ENCODE data around the gene RAB40B.

The RAB40B gene

DNA sequence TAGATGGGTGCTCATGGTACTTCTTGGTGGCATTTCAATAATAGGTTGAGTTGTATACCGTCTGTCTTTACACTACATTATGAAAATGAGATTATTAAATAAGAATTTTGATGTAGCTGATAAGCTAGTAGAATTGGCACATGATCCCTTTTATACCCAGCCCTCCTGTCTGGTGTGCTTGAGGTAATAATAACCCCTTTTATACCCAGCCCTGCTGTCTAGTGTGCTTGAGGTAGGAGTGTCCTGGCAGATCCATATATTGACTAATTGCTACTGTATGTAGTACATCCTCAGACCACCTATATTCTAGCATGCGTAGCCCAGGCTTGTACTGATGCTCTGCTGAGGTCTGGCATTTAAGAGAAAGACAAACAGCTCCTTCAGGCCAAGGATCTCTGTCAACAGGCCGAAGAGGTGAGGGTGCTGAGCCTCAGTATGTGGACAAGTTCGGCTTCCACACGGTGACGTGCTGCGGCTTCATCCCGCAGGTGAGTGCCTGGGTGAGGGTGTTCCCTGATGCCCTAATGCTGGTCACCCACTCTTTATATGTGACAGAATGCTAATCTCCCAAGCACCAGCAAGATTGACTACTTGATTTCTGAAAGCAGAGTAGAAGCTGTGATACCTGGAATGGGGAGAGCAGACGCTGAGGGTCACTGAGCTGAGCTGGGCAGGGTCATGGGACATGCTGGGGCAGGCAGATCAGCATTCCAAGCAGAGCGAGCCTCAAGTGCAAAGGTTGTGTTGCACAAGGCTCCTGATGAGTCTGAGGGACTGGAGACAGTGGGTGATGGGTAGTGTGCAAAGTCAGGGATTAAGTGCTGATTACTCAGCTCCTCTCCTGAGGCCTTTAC is 42.6 kb upstream of the RAB40B start:
- no peak overlapping the region for H3K4me2 ChIP-seq (ENCODE audit: low read length)
- no peaks in the 10 kb centered on the region for H3K79me2 ChIP-seq (ENCODE audit: low read length)
- H3K9ac ChIP-seq (ENCODE audit: low read length): no peak overlapping the region
- H2AFZ ChIP-seq (ENCODE audit: low read depth, low read length): no peak overlapping the region
- H3K4me1 ChIP-seq (ENCODE audit: low read length): no peaks in the 10 kb centered on the region
- no peak overlapping the region for H3K27ac ChIP-seq (ENCODE audit: low read length)
- H3K4me3 ChIP-seq (ENCODE audit: low read length): no peak overlapping the region
- H3K36me3 ChIP-seq (replicated peaks; ENCODE audit: low read depth, low read length): peaks cover 24% of the 10 kb centered on the region
- TF ChIP-seq, protein P1, sequence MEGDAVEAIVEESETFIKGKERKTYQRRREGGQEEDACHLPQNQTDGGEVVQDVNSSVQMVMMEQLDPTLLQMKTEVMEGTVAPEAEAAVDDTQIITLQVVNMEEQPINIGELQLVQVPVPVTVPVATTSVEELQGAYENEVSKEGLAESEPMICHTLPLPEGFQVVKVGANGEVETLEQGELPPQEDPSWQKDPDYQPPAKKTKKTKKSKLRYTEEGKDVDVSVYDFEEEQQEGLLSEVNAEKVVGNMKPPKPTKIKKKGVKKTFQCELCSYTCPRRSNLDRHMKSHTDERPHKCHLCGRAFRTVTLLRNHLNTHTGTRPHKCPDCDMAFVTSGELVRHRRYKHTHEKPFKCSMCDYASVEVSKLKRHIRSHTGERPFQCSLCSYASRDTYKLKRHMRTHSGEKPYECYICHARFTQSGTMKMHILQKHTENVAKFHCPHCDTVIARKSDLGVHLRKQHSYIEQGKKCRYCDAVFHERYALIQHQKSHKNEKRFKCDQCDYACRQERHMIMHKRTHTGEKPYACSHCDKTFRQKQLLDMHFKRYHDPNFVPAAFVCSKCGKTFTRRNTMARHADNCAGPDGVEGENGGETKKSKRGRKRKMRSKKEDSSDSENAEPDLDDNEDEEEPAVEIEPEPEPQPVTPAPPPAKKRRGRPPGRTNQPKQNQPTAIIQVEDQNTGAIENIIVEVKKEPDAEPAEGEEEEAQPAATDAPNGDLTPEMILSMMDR (IDR thresholded peaks at IDR 0.05; ENCODE audit: low read depth, low read length): no peak
- TF ChIP-seq EZH2phosphoT487 (IDR thresholded peaks at IDR 0.05; ENCODE audit: low read depth): no peak
- no peaks in the 10 kb centered on the region for H3K27me3 ChIP-seq (ENCODE audit: low read depth, low read length)
- H4K20me1 ChIP-seq (ENCODE audit: insufficient read depth, low read length): no peaks in the 10 kb centered on the region
- peaks cover 5% of the 10 kb centered on the region; the same call in 1 of the 2 replicates for H3K9me3 ChIP-seq (ENCODE audit: insufficient read depth, low read length)

DNA sequence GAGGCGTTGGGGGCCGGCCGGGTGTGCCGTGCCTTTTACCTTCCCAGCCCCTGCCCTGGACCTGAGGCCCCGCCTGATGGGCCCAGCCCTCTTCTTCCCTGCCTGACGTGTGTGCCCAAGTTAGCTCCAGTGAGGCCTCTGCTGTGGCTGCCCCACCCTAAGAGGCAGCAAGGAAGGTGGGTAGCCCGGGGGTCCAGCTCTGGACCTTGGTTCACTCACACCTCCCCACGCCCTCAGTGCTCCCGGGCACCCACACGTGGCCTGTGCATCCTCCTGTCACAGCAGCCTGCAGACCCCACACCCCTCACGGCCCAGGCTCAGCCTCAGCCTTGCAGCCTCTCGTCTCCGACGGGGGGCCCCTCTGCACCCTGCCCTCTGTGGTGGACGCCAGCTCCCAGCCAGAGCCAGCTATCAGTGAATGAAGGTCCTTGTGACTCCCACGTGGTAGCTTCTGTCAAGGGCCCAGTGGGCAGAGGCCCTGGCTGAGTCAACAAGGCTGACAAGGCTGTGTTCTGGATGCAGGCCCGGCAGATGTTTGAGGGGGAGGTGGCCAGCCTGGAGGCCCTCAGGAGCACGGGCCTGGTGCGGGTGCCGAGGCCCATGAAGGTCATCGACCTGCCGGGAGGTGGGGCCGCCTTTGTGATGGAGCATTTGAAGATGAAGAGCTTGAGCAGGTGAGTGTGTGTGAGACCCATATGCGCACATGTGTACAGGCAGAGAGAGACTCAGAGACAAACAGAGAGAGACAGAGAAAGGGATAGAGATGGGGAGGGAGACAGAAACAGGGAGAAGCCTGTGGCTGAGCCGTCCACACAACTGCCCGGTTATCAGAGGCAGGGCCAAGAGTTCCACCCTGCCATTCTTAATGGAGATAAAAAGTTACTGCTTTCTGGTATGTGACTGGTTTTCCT is 39.7 kb upstream of the RAB40B start:
- H3K4me1 ChIP-seq (ENCODE audit: low read length): no peaks in the 10 kb centered on the region

DNA sequence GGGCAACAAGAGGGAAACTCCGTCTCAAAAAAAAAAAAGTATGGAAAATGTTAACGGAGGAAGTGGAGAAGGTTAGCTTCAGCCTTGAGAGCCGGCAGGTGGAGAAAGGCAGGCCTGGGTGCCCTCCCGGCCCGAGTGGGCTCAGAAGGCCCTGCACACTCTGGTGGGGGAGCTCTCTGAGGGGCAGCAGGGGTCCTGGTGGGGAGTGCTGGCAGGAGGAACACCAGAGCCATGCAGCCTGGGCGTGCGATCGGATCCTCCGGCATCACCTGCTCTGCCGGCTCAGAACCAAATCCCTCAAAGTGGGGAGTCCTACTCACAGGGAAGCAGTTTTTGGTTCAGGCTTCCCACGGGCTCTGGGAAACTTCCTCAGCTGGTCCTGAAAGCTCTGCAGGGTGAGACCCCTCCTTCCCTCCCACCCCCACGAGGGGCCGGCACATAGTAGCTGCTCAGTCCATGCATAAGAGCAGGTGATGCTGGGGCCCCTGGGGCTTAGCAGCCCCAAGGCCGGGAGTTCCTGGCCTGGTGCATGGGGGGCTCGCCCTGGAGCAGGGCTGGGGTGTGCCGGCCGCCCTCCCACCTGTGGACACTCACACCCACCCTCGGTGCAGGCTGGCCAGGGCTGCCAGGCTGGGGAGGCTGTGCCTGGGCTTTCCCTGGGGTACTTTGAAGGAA is 38.1 kb upstream of the RAB40B start:
- Histone ChIP-seq H2AFZ (ENCODE audit: low read depth, low read length) (no peak overlapping the region), H4K20me1 (ENCODE audit: insufficient read depth, low read length) (no peaks in the 10 kb centered on the region), H3K36me3 (replicated peaks; ENCODE audit: low read depth, low read length) (peaks cover 45% of the 10 kb centered on the region), H3K79me2 (ENCODE audit: low read length) (no peaks in the 10 kb centered on the region), H3K9me3 (ENCODE audit: insufficient read depth, low read length) (peaks cover 13% of the 10 kb centered on the region; the same call in 1 of the 2 replicates), H3K4me3 (ENCODE audit: low read length) (no peak overlapping the region), H3K4me2 (ENCODE audit: low read length) (no peak overlapping the region), H3K27me3 (ENCODE audit: low read depth, low read length) (no peaks in the 10 kb centered on the region), H3K9ac (ENCODE audit: low read length) (no peak overlapping the region), H3K4me1 (ENCODE audit: low read length) (no peaks in the 10 kb centered on the region), H3K27ac (ENCODE audit: low read length) (no peak overlapping the region)
- TF ChIP-seq, protein P1 (IDR thresholded peaks at IDR 0.05; ENCODE audit: low read depth, low read length): no peak
- TF ChIP-seq EZH2phosphoT487 (IDR thresholded peaks at IDR 0.05; ENCODE audit: low read depth): no peak

More for the DNA sequence above, 39.7 kb upstream of the RAB40B start:
- no peaks in the 10 kb centered on the region for H3K27me3 ChIP-seq (ENCODE audit: low read depth, low read length)
- H4K20me1 ChIP-seq (ENCODE audit: insufficient read depth, low read length): no peaks in the 10 kb centered on the region
- H3K27ac ChIP-seq (ENCODE audit: low read length): no peak overlapping the region
- no peak overlapping the region for H2AFZ ChIP-seq (ENCODE audit: low read depth, low read length)
- peaks cover 36% of the 10 kb centered on the region for H3K36me3 ChIP-seq (replicated peaks; ENCODE audit: low read depth, low read length)
- peaks cover 9% of the 10 kb centered on the region; the same call in 1 of the 2 replicates for H3K9me3 ChIP-seq (ENCODE audit: insufficient read depth, low read length)
- no peak overlapping the region for H3K9ac ChIP-seq (ENCODE audit: low read length)
- TF ChIP-seq EZH2phosphoT487 (IDR thresholded peaks at IDR 0.05; ENCODE audit: low read depth): no peak
- TF ChIP-seq, protein P1 (IDR thresholded peaks at IDR 0.05; ENCODE audit: low read depth, low read length): no peak
- H3K79me2 ChIP-seq (ENCODE audit: low read length): no peaks in the 10 kb centered on the region
- H3K4me2 ChIP-seq (ENCODE audit: low read length): no peak overlapping the region
- no peak overlapping the region for H3K4me3 ChIP-seq (ENCODE audit: low read length)
